MM.1S (cell line): ENCODE data around the gene CRMP1.

Experiments
- DNase-seq: peaks from one replicate; pipeline ENCODE4 v3.0.0-alpha.2; 2015
- H2AFZ ChIP-seq: fragments of 300-600 bp; sonication (generic); 2 replicates; pipeline ENCODE4 v1.6.0; 2016; ENCODE audit warnings: antibody characterized with exemption, low read length
- H3F3A ChIP-seq: fragments of 300-600 bp; sonication (generic); 2 replicates; pipeline ENCODE4 v1.6.1; 2016; ENCODE audit warnings: mild to moderate bottlenecking, antibody characterized with exemption, low read length, moderate library complexity, mixed read lengths; ENCODE audit not compliant: insufficient read depth
- H3K27ac ChIP-seq: fragments of 300-600 bp; sonication (generic); 2 replicates; pipeline ENCODE4 v1.5.1; 2016; ENCODE audit warnings: mild to moderate bottlenecking, low read length
- H3K27me3 ChIP-seq: fragments of 300-600 bp; sonication (generic); replicated peaks from 2 replicates; pipeline ENCODE4 v1.6.0; 2016; ENCODE audit warnings: low read length; ENCODE audit not compliant: insufficient read depth
- H3K36me3 ChIP-seq: fragments of 300-600 bp; sonication (generic); replicated peaks from 2 replicates; pipeline ENCODE4 v1.6.1; 2016; ENCODE audit warnings: mild to moderate bottlenecking, low read length, mixed read lengths; ENCODE audit not compliant: insufficient read depth
- H3K4me1 ChIP-seq: fragments of 300-600 bp; sonication (generic); 2 replicates; pipeline ENCODE4 v1.6.1; 2016; ENCODE audit warnings: low read length, mixed read lengths
- H3K4me2 ChIP-seq: fragments of 300-600 bp; sonication (generic); 2 replicates; pipeline ENCODE4 v1.6.0; 2016; ENCODE audit warnings: low read depth, low read length
- H3K4me3 ChIP-seq: fragments of 300-600 bp; sonication (generic); 2 replicates; pipeline ENCODE4 v1.5.1; 2016; ENCODE audit warnings: low read length, mixed read lengths
- H3K79me2 ChIP-seq: fragments of 300-600 bp; sonication (generic); 2 replicates; pipeline ENCODE4 v1.6.1; 2016; ENCODE audit warnings: mixed run types, low read length, mixed read lengths
- H3K9ac ChIP-seq: fragments of 300-600 bp; sonication (generic); 2 replicates; pipeline ENCODE4 v1.6.1; 2016; ENCODE audit warnings: low read length, mixed read lengths
- H3K9me2 ChIP-seq: fragments of 300-600 bp; sonication (generic); replicated peaks from 2 replicates; pipeline ENCODE4 v1.6.1; 2016; ENCODE audit warnings: mild to moderate bottlenecking, low read length, mixed read lengths; ENCODE audit not compliant: insufficient read depth
- H3K9me3 ChIP-seq: fragments of 300-600 bp; sonication (generic); replicated peaks from 2 replicates; pipeline ENCODE4 v1.6.1; 2016; ENCODE audit warnings: mild to moderate bottlenecking, low read length, mixed read lengths; ENCODE audit not compliant: insufficient read depth
- H4K20me1 ChIP-seq: fragments of 300-600 bp; sonication (generic); 2 replicates; pipeline ENCODE4 v1.6.1; 2016; ENCODE audit warnings: mild to moderate bottlenecking, low read length, moderate library complexity, mixed read lengths; ENCODE audit not compliant: insufficient read depth
- EZH2 ChIP-seq: fragments of 300-600 bp; sonication (generic); optimal IDR thresholded peaks from 2 replicates; pipeline ENCODE3; 2017; ENCODE audit warnings: low read depth, mild to moderate bottlenecking, antibody characterized with exemption, low read length, mixed read lengths
- EZH2phosphoT487 ChIP-seq: fragments of 300-600 bp; sonication (generic); IDR thresholded peaks from 2 replicates; pipeline ENCODE4 v1.6.1; 2018; ENCODE audit warnings: antibody characterized with exemption, low read length
- TF ChIP-seq, protein P1 (sequence below): fragments of 300-600 bp; sonication (generic); IDR thresholded peaks from 2 replicates; pipeline ENCODE4 v1.5.1; 2016; ENCODE audit warnings: antibody characterized with exemption, low read length, mixed read lengths

Gene CRMP1

DNA sequence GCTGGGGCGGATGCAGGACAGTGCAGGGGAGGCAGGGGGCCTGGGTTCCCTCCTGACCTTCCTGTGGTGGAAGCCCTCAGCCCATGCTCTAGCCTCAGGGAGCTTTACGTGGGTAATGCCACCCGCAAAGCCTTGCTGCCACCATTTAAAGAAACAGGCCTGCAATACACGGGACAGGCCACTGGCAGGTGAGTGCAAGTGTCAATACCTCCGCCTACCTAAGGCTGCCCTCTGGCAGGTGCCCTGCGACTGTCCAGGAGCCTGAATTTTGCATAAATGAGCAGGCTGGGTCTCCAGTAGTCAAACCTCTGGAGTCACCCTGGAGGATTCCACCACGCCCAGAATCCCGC is 5.9 kb downstream of the CRMP1 start:
- no peaks in the 10 kb centered on the region for H3K79me2 ChIP-seq

DNA sequence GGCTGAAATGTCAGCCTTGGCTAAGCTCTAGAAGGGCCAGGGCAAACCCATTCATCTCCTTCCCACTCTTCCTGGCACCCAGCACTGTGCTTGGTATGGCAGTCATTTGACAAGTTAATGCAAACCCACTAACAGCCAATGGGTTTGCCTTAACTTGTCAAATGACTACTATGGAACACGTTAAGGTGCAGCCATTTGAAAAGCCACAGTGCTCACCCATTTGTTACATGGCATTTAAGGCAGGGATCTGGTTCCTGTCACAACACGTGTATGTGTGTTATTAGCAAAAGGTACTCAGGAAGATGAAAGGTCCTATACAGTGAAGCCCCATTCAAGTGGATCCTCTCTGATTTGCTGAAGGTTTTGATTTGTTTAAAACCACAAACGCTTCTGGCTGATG is 7.2 kb downstream of the CRMP1 start:
- TF ChIP-seq, protein P1, sequence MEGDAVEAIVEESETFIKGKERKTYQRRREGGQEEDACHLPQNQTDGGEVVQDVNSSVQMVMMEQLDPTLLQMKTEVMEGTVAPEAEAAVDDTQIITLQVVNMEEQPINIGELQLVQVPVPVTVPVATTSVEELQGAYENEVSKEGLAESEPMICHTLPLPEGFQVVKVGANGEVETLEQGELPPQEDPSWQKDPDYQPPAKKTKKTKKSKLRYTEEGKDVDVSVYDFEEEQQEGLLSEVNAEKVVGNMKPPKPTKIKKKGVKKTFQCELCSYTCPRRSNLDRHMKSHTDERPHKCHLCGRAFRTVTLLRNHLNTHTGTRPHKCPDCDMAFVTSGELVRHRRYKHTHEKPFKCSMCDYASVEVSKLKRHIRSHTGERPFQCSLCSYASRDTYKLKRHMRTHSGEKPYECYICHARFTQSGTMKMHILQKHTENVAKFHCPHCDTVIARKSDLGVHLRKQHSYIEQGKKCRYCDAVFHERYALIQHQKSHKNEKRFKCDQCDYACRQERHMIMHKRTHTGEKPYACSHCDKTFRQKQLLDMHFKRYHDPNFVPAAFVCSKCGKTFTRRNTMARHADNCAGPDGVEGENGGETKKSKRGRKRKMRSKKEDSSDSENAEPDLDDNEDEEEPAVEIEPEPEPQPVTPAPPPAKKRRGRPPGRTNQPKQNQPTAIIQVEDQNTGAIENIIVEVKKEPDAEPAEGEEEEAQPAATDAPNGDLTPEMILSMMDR = no peak
- no peak for TF ChIP-seq EZH2
- no peak for TF ChIP-seq EZH2phosphoT487
- no peaks in the 10 kb centered on the region for H3K4me1 ChIP-seq
- H3K9me2 ChIP-seq = no peaks in the 10 kb centered on the region
- no peak overlapping the region for H3K4me3 ChIP-seq
- H3K4me2 ChIP-seq = no peak overlapping the region
- peaks cover 34% of the 10 kb centered on the region for H3K27me3 ChIP-seq
- H3K79me2 ChIP-seq = no peaks in the 10 kb centered on the region
- DNase-seq = no peak
- no peaks in the 10 kb centered on the region for H3K9me3 ChIP-seq
- H4K20me1 ChIP-seq = no peaks in the 10 kb centered on the region
- no peaks in the 10 kb centered on the region for H3F3A ChIP-seq
- H3K36me3 ChIP-seq = no peaks in the 10 kb centered on the region
- no peak overlapping the region for H2AFZ ChIP-seq
- H3K27ac ChIP-seq = no peak overlapping the region
- H3K9ac ChIP-seq = no peak overlapping the region

More for the DNA sequence above, 5.9 kb downstream of the CRMP1 start:
- H3K36me3 ChIP-seq = no peaks in the 10 kb centered on the region
- no peaks in the 10 kb centered on the region for H3F3A ChIP-seq
- H3K9ac ChIP-seq = no peak overlapping the region
- no peak overlapping the region for H3K27ac ChIP-seq
- no peak overlapping the region for H2AFZ ChIP-seq
- H3K9me2 ChIP-seq = no peaks in the 10 kb centered on the region
- no peaks in the 10 kb centered on the region for H4K20me1 ChIP-seq
- no peak overlapping the region for H3K4me3 ChIP-seq
- H3K27me3 ChIP-seq = peaks cover 40% of the 10 kb centered on the region
- TF ChIP-seq, protein P1 = no peak
- TF ChIP-seq EZH2phosphoT487 (no peak), EZH2 (no peak)
- no peak for DNase-seq
- no peak overlapping the region for H3K4me2 ChIP-seq
- no peaks in the 10 kb centered on the region for H3K4me1 ChIP-seq
- H3K9me3 ChIP-seq = no peaks in the 10 kb centered on the region

DNA sequence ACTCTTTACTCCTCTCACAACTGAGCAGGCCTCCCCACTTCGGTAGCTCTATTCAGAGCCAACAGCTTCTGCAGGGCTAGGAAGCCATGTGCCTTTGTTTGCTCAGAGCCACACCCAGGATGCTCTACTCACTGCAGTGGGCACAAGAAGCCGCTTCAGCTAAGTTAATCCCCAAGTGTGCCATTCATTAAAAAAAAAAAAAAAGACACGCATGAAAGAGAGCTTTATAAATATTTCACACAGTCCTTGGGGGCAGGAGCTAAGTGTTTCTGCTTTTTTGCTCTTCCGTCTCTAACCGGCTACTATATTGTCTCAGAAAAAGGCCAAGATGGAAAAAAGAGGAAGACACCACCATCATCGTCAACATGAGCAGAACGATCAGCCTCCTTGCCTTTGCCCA is 8.1 kb downstream of the CRMP1 start:
- no peak overlapping the region for H2AFZ ChIP-seq
- H3K79me2 ChIP-seq = no peaks in the 10 kb centered on the region
- TF ChIP-seq, protein P1 = no peak
- TF ChIP-seq EZH2 (no peak), EZH2phosphoT487 (no peak)
- DNase-seq = no peak
- no peak overlapping the region for H3K27ac ChIP-seq
- H3K9me2 ChIP-seq = no peaks in the 10 kb centered on the region
- no peak overlapping the region for H3K9ac ChIP-seq
- no peaks in the 10 kb centered on the region for H4K20me1 ChIP-seq
- H3K9me3 ChIP-seq = no peaks in the 10 kb centered on the region
- no peaks in the 10 kb centered on the region for H3F3A ChIP-seq
- no peaks in the 10 kb centered on the region for H3K4me1 ChIP-seq
- H3K4me2 ChIP-seq = no peak overlapping the region
- H3K27me3 ChIP-seq = peaks cover 31% of the 10 kb centered on the region
- H3K36me3 ChIP-seq = no peaks in the 10 kb centered on the region
- no peak overlapping the region for H3K4me3 ChIP-seq

DNA sequence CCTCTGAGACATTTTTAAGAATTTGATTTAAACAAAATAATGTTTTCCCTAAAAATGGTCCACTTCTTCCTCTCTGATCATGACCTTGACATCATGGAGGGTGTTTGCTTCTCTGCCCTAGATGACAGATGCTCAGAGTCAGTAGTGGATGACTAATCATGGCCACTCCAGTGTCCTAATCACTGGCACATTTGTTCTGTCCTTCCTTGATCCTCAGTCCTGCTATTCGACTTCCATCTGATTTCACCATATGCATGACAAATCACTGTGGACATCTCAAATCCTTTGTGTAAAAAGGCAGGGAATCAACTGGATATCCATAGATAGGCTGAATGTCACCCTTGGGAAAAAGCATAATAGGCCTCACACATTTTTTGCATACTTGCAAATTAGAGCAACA is 9.0 kb downstream of the CRMP1 start:
- H3K4me2 ChIP-seq = no peak overlapping the region
- H3K27me3 ChIP-seq = peaks cover 23% of the 10 kb centered on the region
- H3K9me3 ChIP-seq = no peaks in the 10 kb centered on the region
- H3K36me3 ChIP-seq = no peaks in the 10 kb centered on the region
- H3K27ac ChIP-seq = no peak overlapping the region
- no peaks in the 10 kb centered on the region for H3K9me2 ChIP-seq
- no peaks in the 10 kb centered on the region for H3F3A ChIP-seq
- no peaks in the 10 kb centered on the region for H4K20me1 ChIP-seq
- DNase-seq = no peak
- no peaks in the 10 kb centered on the region for H3K4me1 ChIP-seq
- no peaks in the 10 kb centered on the region for H3K79me2 ChIP-seq
- H3K9ac ChIP-seq = no peak overlapping the region
- H2AFZ ChIP-seq = no peak overlapping the region
- no peak for TF ChIP-seq EZH2phosphoT487
- TF ChIP-seq, protein P1 = no peak
- no peak for TF ChIP-seq EZH2
- no peak overlapping the region for H3K4me3 ChIP-seq
